Right lobe of liver (tissue), 6 donors: Measurements from ENCODE around the gene MMP24OS. TPM values are rescaled to one million over a fixed set of nuclear protein-coding genes. Genes with fewer than 3 reads are reported as not detected.
A peak's percentile ranks its signal among the peaks of the same experiment; 100 is the strongest.

ENCODE experiments used
- ATAC-seq, 4 donors: fragments of 200-7000 bp; cut with Tn5 transposase; one replicate each; pipeline ENCODE4 v1.9.1; 2020; ENCODE audit warnings: mild to moderate bottlenecking in 4 of 4, moderate library complexity in 4 of 4
- DNase-seq, 3 donors: peaks; one replicate each; pipeline ENCODE4 v3.0.0-alpha.2; 2020
- H3K27ac ChIP-seq, 3 donors: fragments of 200-600 bp; one replicate each; pipeline ENCODE4 v1.8.0; 2022
- H3K27me3 ChIP-seq, 2 donors: fragments of 200-600 bp; one replicate each; pipeline ENCODE4 v1.8.0; 2022
- H3K36me3 ChIP-seq, 4 donors: fragments of 200-600 bp; sonication (generic) in 1 of 4; one replicate each; pipeline versions ENCODE4 v1.5.1 to v1.8.0; 2017 to 2022; ENCODE audit warnings: control low read depth in 1 of 4
- H3K4me1 ChIP-seq, 4 donors: fragments of 200-600 bp; sonication (generic) in 1 of 4; one replicate each; pipeline versions ENCODE4 v1.5.1 to v1.8.0; 2017 to 2022; ENCODE audit warnings: control low read depth in 1 of 4
- H3K4me3 ChIP-seq, 3 donors: fragments of 200-600 bp; one replicate each; pipeline ENCODE4 v1.8.0; 2022
- H3K9me3 ChIP-seq, 4 donors: fragments of 200-600 bp; sonication (generic) in 1 of 4; one replicate each; pipeline versions ENCODE4 v1.5.1 to v1.8.0; 2017 to 2022; ENCODE audit warnings: control low read depth in 1 of 4
- POLR2A ChIP-seq: fragments of 450-650 bp; IDR thresholded peaks from one replicate; pipeline ENCODE4 v1.6.1; 2017; ENCODE audit warnings: antibody characterized with exemption, mild to moderate bottlenecking
- WGBS: methylation state at CpG from one replicate; pipeline ENCODE4 v1.1.6; 2018; ENCODE audit warnings: low coverage, low lambda C conversion rate; ENCODE audit not compliant: insufficient coverage; ENCODE audit errors: missing lambda C conversion rate; 5-methylcytosine and 5-hydroxymethylcytosine counted together
- intact Hi-C, 2 donors: fragments of 100-400 bp; cut with DNase I; formaldehyde crosslinking; loops; one replicate each; pipeline versions ENCODE4 v1.11.2 to v1.14.1; 2022
- total RNA-seq, 6 experiments: library from RNA; depleted of rRNA in 2 of 6; stranded (reverse); fragments of >200 nt in 2 of 6; fragmentation: NEBNext Ultra II Directional in 3 of 6; extraction: Animal tissue kit (Norgen Biotek cat#: 25700) in 3 of 6; gene quantifications; one replicate each; pipeline versions ENCODE4 v1.1.0 to v1.2.4, GENCODE V29; 2016 to 2023
- TF ChIP-seq, protein P1 (sequence below), 4 donors: fragments of 200-600 bp in 3 of 4; fragments of 450-650 bp in 1 of 4; IDR thresholded peaks; one replicate each; pipeline versions ENCODE4 v1.5.1 to v1.8.0; 2016 to 2022; ENCODE audit warnings: antibody characterized with exemption in 4 of 4, mild to moderate bottlenecking in 2 of 4
- donor health status: DM: no; HTN: yes; CAD: no.
- donor health status: DM: no; HTN: no; CAD: no.
- donor health status: DM: no; HTN: no; CAD: no.
- donor health status: DM: no; HTN: yes; CAD: no.
- donor health status: DM: no; HTN: yes; CAD: no.

MMP24OS gene
- total RNA-seq, 6 experiments from 2014 or later = 13.3 to 40.7 (median 23.5) TPM

DNA sequence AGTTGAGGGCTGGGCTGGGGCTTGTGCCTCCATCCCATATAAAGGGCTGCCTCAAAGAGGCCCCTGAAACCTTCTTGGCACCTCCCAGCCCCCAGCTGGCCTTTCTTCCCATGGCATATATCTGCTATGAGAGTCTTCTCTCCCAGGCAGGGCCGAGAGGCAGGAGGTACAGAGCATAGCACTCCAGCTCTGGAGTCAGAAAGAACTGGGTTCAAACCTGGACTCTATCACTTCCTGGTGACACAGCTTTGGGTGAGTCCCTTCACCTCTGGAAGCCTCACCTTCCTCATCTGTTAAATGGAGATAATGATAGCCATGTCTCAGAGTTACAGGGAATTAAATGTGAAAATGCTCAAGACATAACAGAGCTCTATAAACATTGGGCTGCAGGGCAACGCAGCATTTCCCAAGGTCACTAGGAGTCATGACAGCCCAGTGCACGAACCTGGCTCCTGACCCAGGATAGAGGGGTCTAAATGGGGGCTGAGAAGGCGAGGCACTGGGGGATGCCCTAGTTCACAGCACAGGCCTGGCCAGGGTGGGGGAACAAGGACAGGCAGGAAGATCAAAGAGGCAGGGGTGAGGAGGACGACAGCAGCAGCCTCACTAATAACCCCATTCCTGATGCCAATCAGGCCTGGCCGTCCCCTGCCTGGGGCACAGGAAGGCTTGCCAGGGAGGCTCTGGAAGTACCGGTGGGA is 12.4 kb upstream of the MMP24OS start:
- intact Hi-C loops = no loop called here
- ATAC-seq (no peak), DNase-seq (no peak)
- WGBS = 75% methylated on average over 2 of the region's 7 CpGs
- H3K9me3 ChIP-seq = no peaks in the 10 kb centered on the region
- TF ChIP-seq, protein P1, sequence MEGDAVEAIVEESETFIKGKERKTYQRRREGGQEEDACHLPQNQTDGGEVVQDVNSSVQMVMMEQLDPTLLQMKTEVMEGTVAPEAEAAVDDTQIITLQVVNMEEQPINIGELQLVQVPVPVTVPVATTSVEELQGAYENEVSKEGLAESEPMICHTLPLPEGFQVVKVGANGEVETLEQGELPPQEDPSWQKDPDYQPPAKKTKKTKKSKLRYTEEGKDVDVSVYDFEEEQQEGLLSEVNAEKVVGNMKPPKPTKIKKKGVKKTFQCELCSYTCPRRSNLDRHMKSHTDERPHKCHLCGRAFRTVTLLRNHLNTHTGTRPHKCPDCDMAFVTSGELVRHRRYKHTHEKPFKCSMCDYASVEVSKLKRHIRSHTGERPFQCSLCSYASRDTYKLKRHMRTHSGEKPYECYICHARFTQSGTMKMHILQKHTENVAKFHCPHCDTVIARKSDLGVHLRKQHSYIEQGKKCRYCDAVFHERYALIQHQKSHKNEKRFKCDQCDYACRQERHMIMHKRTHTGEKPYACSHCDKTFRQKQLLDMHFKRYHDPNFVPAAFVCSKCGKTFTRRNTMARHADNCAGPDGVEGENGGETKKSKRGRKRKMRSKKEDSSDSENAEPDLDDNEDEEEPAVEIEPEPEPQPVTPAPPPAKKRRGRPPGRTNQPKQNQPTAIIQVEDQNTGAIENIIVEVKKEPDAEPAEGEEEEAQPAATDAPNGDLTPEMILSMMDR (IDR thresholded peaks at IDR 0.05) = no peak
- no peak for TF ChIP-seq POLR2A
- no peak overlapping the region for H3K4me3 ChIP-seq
- peaks cover 0 to 18% (median 7%) of the 10 kb centered on the region in 4 donors for H3K4me1 ChIP-seq
- H3K36me3 ChIP-seq = no peaks in the 10 kb centered on the region
- H3K27ac ChIP-seq = no peak overlapping the region
- no peaks in the 10 kb centered on the region for H3K27me3 ChIP-seq

DNA sequence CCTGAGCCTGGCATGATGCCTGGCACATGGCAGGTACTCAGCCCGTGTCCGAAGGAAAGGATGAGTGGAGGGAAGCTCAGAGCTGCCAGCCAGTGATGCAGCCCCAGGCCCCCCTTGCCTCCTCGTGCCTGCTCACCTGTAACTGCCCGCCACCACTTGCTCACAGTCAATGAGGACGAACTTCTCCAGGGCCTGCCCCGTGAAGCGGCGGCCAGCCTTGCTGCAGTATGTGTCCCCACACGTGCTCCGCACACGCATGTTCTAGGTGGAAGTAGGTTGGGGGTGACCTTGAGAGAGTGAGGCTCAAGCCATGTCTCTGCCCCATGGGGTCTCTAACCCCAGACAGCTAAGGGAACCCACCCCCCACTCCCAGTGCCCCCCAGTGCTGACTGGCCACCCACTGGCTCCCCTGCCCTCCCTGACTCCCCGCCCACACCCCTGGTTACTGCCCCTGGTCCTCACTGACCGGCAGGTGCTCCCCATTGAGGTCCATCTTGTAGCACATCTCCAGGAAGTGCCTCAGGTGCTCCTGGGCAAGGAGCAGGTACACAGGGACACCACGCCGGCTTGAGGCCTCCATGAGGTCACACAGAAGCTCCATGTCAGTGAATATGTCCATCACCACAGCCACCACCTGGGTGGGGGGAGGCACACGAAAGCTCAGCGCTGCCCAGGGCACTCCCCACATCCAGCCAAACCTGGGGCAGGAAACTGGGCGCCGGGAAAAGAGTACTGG is 10.6 kb upstream of the MMP24OS start:
- H3K27ac ChIP-seq = no peak overlapping the region
- 80% methylated on average over 2 of the region's 19 CpGs for WGBS
- no peaks in the 10 kb centered on the region for H3K9me3 ChIP-seq
- ATAC-seq = no peak
- intact Hi-C loops = no loop called here
- H3K27me3 ChIP-seq = no peaks in the 10 kb centered on the region
- no peak overlapping the region for H3K4me3 ChIP-seq
- H3K36me3 ChIP-seq = no peaks in the 10 kb centered on the region
- TF ChIP-seq, protein P1 (IDR thresholded peaks at IDR 0.05) = no peak
- no peak for TF ChIP-seq POLR2A
- DNase-seq = no peak
- H3K4me1 ChIP-seq = peaks cover 0 to 21% (median 9%) of the 10 kb centered on the region in 4 donors

- H3K27me3 ChIP-seq = no peaks in the 10 kb centered on the region
- no peak overlapping the region for H3K27ac ChIP-seq
- no peak overlapping the region for H3K4me3 ChIP-seq
- TF ChIP-seq, protein P1 (IDR thresholded peaks at IDR 0.05) = no peak
- no peak for TF ChIP-seq POLR2A
- no peaks in the 10 kb centered on the region for H3K36me3 ChIP-seq
- intact Hi-C loops = no loop called here
- H3K9me3 ChIP-seq = no peaks in the 10 kb centered on the region
- H3K4me1 ChIP-seq = peaks cover 0 to 27% (median 11%) of the 10 kb centered on the region in 4 donors
- DNase-seq = no peak
- ATAC-seq = no peak
- WGBS = 75% methylated on average over 4 of the region's 28 CpGs
Measured at GRCh38 chr20:35287509-35288324, 9.8 kb upstream of the MMP24OS start.

GRCh38 chr20:35286899-35287508 is 9.1 kb upstream of the MMP24OS start:
- Histone ChIP-seq H3K9me3 (no peaks in the 10 kb centered on the region), H3K36me3 (peaks cover 0 to 6% (median 0%) of the 10 kb centered on the region in 4 donors), H3K27ac (peak overlapping the region in 2 of 3 donors; percentile 55 to 84), H3K27me3 (no peaks in the 10 kb centered on the region), H3K4me3 (no peak overlapping the region), H3K4me1 (peaks cover 0 to 27% (median 13%) of the 10 kb centered on the region in 4 donors)
- ATAC-seq (no peak), DNase-seq (no peak)
- WGBS = 100% methylated on average over 1 of the region's 17 CpGs
- intact Hi-C loops = no loop called here
- TF ChIP-seq, protein P1 (IDR thresholded peaks at IDR 0.05) = no peak
- no peak for TF ChIP-seq POLR2A
